GM12878 (cell line): ENCODE results near the gene CNTNAP2. TPM values are rescaled to one million over a fixed set of nuclear protein-coding genes. Genes with fewer than 3 reads are reported as not detected.

Experiments used
- ATAC-seq: fragments of 200-7000 bp; cut with Tn5 transposase; 3 replicates; pipeline ENCODE4 v1.9.1; 2020; ENCODE audit warnings: mild to moderate bottlenecking, moderate library complexity
- BruUV-seq: library from RNA; stranded (reverse); fragments of 400-500 nt; replicated peaks from 2 replicates; lab custom pipeline; 2021; lab: Mats Ljungman, UMichigan
- CTCF ChIA-PET: fragments of 300-600 bp; sonication (Branson Sonifier 250); formaldehyde crosslinking; extraction: SDS; loops from one replicate; lab custom pipeline; 2021; ENCODE audit warnings: inconsistent platforms; lab: Yijun Ruan, JAX
- POLR2A ChIA-PET: fragments of 350-600 bp; formaldehyde crosslinking; extraction: SDS; loops from one replicate; lab custom pipeline; 2021; ENCODE audit warnings: inconsistent platforms; lab: Charles Lee
- RAD21 ChIA-PET: fragments of 300-600 bp; sonication (Branson Sonifier 250); formaldehyde crosslinking; loops from one replicate; lab custom pipeline; 2023; ENCODE audit warnings: antibody characterized with exemption; ENCODE audit not compliant: unreplicated experiment; lab: Charles Lee
- SMC1A ChIA-PET: fragments of 300-600 bp; sonication (Branson Sonifier 250); formaldehyde crosslinking; loops from one replicate; lab custom pipeline; 2023; ENCODE audit not compliant: unreplicated experiment, uncharacterized antibody; lab: Charles Lee
- DNase-seq: peaks from one replicate; pipeline ENCODE4 v3.0.0-alpha.2; 2011; ENCODE audit warnings: low read depth, low spot score
- FAIRE-seq: peaks from 3 replicates; lab custom pipeline; 2011; peaks lifted over from hg19 to GRCh38; lab: Jason Lieb, UNC
- H2AFZ ChIP-seq: 2 replicates; pipeline ENCODE4 v1.6.0; 2011; ENCODE audit warnings: low read depth, low read length, control low read depth; ENCODE audit not compliant: control insufficient read depth
- H3K27ac ChIP-seq: 2 replicates; pipeline ENCODE4 v1.5.1; 2011; ENCODE audit warnings: control low read depth; ENCODE audit not compliant: control insufficient read depth, insufficient read depth
- H3K27me3 ChIP-seq, 2 experiments: replicated peaks in 1 of 2; 2 replicates each; pipeline versions ENCODE4 v1.6.0 to v1.6.1; 2011; ENCODE audit warnings: low read length in 1 of 2; ENCODE audit not compliant: control insufficient read depth in 2 of 2, insufficient read depth in 2 of 2
- H3K36me3 ChIP-seq, 2 experiments: 2 replicates each; pipeline ENCODE4 v1.5.1; 2011; ENCODE audit warnings: low read length in 1 of 2; ENCODE audit not compliant: control insufficient read depth in 2 of 2, insufficient read depth in 2 of 2
- H3K4me1 ChIP-seq: 2 replicates; pipeline ENCODE4 v1.6.1; 2011; ENCODE audit warnings: mild to moderate bottlenecking, low read length, moderate library complexity, mixed read lengths; ENCODE audit not compliant: control insufficient read depth, insufficient read depth
- H3K4me2 ChIP-seq: 2 replicates; pipeline ENCODE4 v1.6.0; 2011; ENCODE audit warnings: control low read depth; ENCODE audit not compliant: control insufficient read depth, insufficient read depth
- H3K4me3 ChIP-seq: fragments of 200-600 bp; sonication (generic); 2 replicates; pipeline ENCODE4 v1.5.1; 2016
- H3K79me2 ChIP-seq: 2 replicates; pipeline ENCODE4 v1.6.0; 2011; ENCODE audit warnings: low read length; ENCODE audit not compliant: control insufficient read depth, insufficient read depth
- H3K9ac ChIP-seq: 2 replicates; pipeline ENCODE4 v1.8.0; 2011; ENCODE audit warnings: low read length, control low read depth, mixed read lengths; ENCODE audit not compliant: control insufficient read depth, insufficient read depth
- H3K9me3 ChIP-seq: replicated peaks from 3 replicates; pipeline ENCODE4 v1.5.1; 2011; ENCODE audit warnings: mild to moderate bottlenecking, low read length; ENCODE audit not compliant: control insufficient read depth, insufficient read depth
- H4K20me1 ChIP-seq: 2 replicates; pipeline ENCODE4 v1.6.0; 2011; ENCODE audit not compliant: control insufficient read depth, insufficient read depth
- E2F4 ChIP-seq: IDR thresholded peaks from 2 replicates; pipeline ENCODE4 v1.6.1; 2012; ENCODE audit warnings: low read depth, low read length, improper control_type of control experiment
- FOXM1 ChIP-seq: IDR thresholded peaks from 2 replicates; pipeline ENCODE4 v1.6.1; 2012; ENCODE audit warnings: low read depth, mild to moderate bottlenecking, inconsistent platforms, low read length, moderate library complexity
- TAF1 ChIP-seq: IDR thresholded peaks from 2 replicates; pipeline ENCODE4 v1.6.1; 2011; ENCODE audit warnings: mild to moderate bottlenecking, low read depth, low read length, borderline replicate concordance
- ZBTB4 ChIP-seq: fragments of 450-650 bp; formaldehyde crosslinking; IDR thresholded peaks from 2 replicates; pipeline ENCODE4 v1.4.0; 2022; ENCODE audit warnings: mild to moderate bottlenecking, moderate library complexity
- WGBS: methylation state at CpG from one replicate; pipeline ENCODE4 v1.1.6; 2016; ENCODE audit warnings: low lambda C conversion rate; ENCODE audit not compliant: insufficient replicate concordance, insufficient coverage; ENCODE audit errors: missing lambda C conversion rate; 5-methylcytosine and 5-hydroxymethylcytosine counted together
- in situ Hi-C: fragments of 300-500 bp; cut with MboI; formaldehyde crosslinking; loops from 9 replicates; pipeline ENCODE4 v1.14.3; 2018; ENCODE audit warnings: mixed read lengths
- intact Hi-C: fragments of 100-400 bp; cut with micrococcal nuclease; formaldehyde crosslinking; loops from one replicate; pipeline ENCODE4 v1.14.2; 2022; ENCODE audit not compliant: unreplicated experiment
- polyA plus RNA-seq, 11 experiments: library from polyadenylated mRNA; depleted of rRNA in 4 of 11; unstranded in 6 of 11; stranded (reverse) in 5 of 11; fragments of >200 nt; fragmentation: Nextera tagmentation in 4 of 11; fragmentation: Illumina TruSeq in 1 of 11; extraction: Ambion mirVana in 4 of 11; extraction: Trizol in 1 of 11; gene quantifications; 1 replicate in 1 of 11; 2 replicates in 10 of 11; pipeline versions ENCODE4 v1.2.1 to v1.2.3, GENCODE V29; 2011 to 2016; ENCODE audit warnings: inconsistent platforms in 2 of 11, missing spikeins in 2 of 11, low read depth in 1 of 11
- total RNA-seq, 4 experiments: library from RNA; depleted of rRNA in 3 of 4; stranded (reverse); fragments of >200 nt in 3 of 4; fragmentation: Illumina TruSeq in 1 of 4; extraction: Trizol in 1 of 4; gene quantifications; 2 replicates each; pipeline versions ENCODE4 v1.2.1 to v1.2.3, GENCODE V29; 2013 to 2021
- TF ChIP-seq, protein P1 (sequence below): fragments of 450-650 bp; IDR thresholded peaks from 2 replicates; pipeline ENCODE4 v1.6.1; 2018; ENCODE audit warnings: mild to moderate bottlenecking, low read depth, moderate library complexity; ENCODE audit not compliant: partially characterized antibody
- TF ChIP-seq, protein P2 (sequence below): IDR thresholded peaks from 2 replicates; pipeline ENCODE4 v1.6.1; 2011; ENCODE audit warnings: borderline replicate concordance, low read depth, mild to moderate bottlenecking, moderate library complexity, mixed read lengths, low read length; ENCODE audit not compliant: insufficient read depth; ENCODE audit errors: extremely low read length
- TF ChIP-seq, protein P3 (sequence below): fragments of 450-650 bp; IDR thresholded peaks from 2 replicates; pipeline ENCODE4 v1.6.1; 2014; ENCODE audit warnings: mild to moderate bottlenecking

The CNTNAP2 gene
- total and polyA plus RNA-seq, 10 of the 15 experiments (the other 5 are each of a cell fraction or from before 2014, with no cell fraction given) = 0.03 to 0.08 (median 0.03) TPM; not detected in 7

GRCh38 chr7:147640821-147641220 lies 1524.2 kb downstream of the CNTNAP2 start (continued):
- TF ChIP-seq, protein P1, sequence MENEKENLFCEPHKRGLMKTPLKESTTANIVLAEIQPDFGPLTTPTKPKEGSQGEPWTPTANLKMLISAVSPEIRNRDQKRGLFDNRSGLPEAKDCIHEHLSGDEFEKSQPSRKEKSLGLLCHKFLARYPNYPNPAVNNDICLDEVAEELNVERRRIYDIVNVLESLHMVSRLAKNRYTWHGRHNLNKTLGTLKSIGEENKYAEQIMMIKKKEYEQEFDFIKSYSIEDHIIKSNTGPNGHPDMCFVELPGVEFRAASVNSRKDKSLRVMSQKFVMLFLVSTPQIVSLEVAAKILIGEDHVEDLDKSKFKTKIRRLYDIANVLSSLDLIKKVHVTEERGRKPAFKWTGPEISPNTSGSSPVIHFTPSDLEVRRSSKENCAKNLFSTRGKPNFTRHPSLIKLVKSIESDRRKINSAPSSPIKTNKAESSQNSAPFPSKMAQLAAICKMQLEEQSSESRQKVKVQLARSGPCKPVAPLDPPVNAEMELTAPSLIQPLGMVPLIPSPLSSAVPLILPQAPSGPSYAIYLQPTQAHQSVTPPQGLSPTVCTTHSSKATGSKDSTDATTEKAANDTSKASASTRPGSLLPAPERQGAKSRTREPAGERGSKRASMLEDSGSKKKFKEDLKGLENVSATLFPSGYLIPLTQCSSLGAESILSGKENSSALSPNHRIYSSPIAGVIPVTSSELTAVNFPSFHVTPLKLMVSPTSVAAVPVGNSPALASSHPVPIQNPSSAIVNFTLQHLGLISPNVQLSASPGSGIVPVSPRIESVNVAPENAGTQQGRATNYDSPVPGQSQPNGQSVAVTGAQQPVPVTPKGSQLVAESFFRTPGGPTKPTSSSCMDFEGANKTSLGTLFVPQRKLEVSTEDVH = no peak
- TF ChIP-seq FOXM1 (no peak), E2F4 (no peak)
- TF ChIP-seq, all 136 proteins: peak for 0

DNA sequence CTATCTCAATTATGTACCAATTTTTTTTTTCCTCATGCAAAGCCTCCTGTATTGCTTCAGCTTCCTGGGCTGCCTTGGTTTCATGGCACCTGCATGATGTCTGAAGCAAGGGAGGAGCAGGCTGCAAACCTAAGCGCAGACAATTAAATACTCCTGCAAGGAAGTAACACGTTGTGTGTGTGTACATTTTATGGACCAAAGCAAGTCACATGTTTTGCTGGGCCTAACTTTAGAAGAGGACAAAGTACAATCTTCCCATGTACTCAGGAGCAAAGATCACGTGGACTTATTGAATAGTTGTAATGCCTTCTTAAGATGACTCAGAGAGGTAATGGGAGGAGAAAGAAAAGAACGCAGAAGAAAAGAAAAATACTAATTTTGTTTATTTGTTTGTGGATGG lies 1530.0 kb downstream of the CNTNAP2 start:
- H3K36me3 ChIP-seq = no peaks in the 10 kb centered on the region
- H3K4me3 ChIP-seq = no peak overlapping the region
- FAIRE-seq (no peak), DNase-seq (no peak), ATAC-seq (no peak)
- ChIA-PET SMC1A (no interaction called here), CTCF (no interaction called here), POLR2A (no interaction called here), RAD21 (no interaction called here)
- no peaks in the 10 kb centered on the region for H3K4me1 ChIP-seq
- no peaks in the 10 kb centered on the region for H3K79me2 ChIP-seq
- BruUV-seq = no TSS peak
- H3K4me2 ChIP-seq = no peak overlapping the region
- in situ Hi-C loops (no loop called here), intact Hi-C loops (no loop called here)
- no peaks in the 10 kb centered on the region for H3K27me3 ChIP-seq
- no peaks in the 10 kb centered on the region for H3K9me3 ChIP-seq
- H4K20me1 ChIP-seq = no peaks in the 10 kb centered on the region
- no peak overlapping the region for H3K9ac ChIP-seq
- WGBS = 47% methylated on average over 4 of the region's 4 CpGs
- H2AFZ ChIP-seq = no peak overlapping the region
- no peak overlapping the region for H3K27ac ChIP-seq
- TF ChIP-seq, protein P2, sequence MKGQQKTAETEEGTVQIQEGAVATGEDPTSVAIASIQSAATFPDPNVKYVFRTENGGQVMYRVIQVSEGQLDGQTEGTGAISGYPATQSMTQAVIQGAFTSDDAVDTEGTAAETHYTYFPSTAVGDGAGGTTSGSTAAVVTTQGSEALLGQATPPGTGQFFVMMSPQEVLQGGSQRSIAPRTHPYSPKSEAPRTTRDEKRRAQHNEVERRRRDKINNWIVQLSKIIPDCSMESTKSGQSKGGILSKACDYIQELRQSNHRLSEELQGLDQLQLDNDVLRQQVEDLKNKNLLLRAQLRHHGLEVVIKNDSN = no peak
- TF ChIP-seq, protein P3, sequence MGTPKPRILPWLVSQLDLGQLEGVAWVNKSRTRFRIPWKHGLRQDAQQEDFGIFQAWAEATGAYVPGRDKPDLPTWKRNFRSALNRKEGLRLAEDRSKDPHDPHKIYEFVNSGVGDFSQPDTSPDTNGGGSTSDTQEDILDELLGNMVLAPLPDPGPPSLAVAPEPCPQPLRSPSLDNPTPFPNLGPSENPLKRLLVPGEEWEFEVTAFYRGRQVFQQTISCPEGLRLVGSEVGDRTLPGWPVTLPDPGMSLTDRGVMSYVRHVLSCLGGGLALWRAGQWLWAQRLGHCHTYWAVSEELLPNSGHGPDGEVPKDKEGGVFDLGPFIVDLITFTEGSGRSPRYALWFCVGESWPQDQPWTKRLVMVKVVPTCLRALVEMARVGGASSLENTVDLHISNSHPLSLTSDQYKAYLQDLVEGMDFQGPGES = no peak
- TF ChIP-seq ZBTB4 (CRISPR knock-in tag) (no peak), TAF1 (no peak)
